Neuronal stem cell (in vitro differentiated cells): ENCODE results near the gene C5orf46.

ENCODE experiments used
- DNase-seq: peaks from one replicate; pipeline ENCODE4 v3.0.0-alpha.2; 2013; ENCODE audit warnings: low spot score
- H2AFZ ChIP-seq: one replicate; pipeline ENCODE4 v1.6.1; 2013; ENCODE audit warnings: mild to moderate bottlenecking, low read length, inconsistent platforms
- H2AK5ac ChIP-seq: 2 replicates; pipeline ENCODE4 v1.6.1; 2013; ENCODE audit warnings: low read depth, mild to moderate bottlenecking, inconsistent platforms, low read length, moderate library complexity, mixed read lengths
- H2BK120ac ChIP-seq: 2 replicates; pipeline ENCODE4 v1.6.1; 2013; ENCODE audit warnings: low read depth, mild to moderate bottlenecking, inconsistent platforms, low read length, moderate library complexity, mixed read lengths
- H2BK12ac ChIP-seq: one replicate; pipeline ENCODE4 v1.6.1; 2013; ENCODE audit warnings: low read length, inconsistent platforms
- H2BK15ac ChIP-seq: 2 replicates; pipeline ENCODE4 v1.6.1; 2013; ENCODE audit warnings: mild to moderate bottlenecking, low read length, inconsistent platforms, mixed read lengths
- H2BK5ac ChIP-seq: one replicate; pipeline ENCODE4 v1.6.1; 2013; ENCODE audit warnings: inconsistent platforms, mild to moderate bottlenecking, low read length, moderate library complexity
- H3K14ac ChIP-seq: one replicate; pipeline ENCODE4 v1.6.1; 2013; ENCODE audit warnings: low read length, inconsistent platforms
- H3K18ac ChIP-seq: 2 replicates; pipeline ENCODE4 v1.6.1; 2013; ENCODE audit warnings: low read length, inconsistent platforms
- H3K23ac ChIP-seq: 2 replicates; pipeline ENCODE4 v1.6.1; 2013; ENCODE audit warnings: low read depth, mild to moderate bottlenecking, mixed read lengths, low read length, inconsistent platforms; ENCODE audit not compliant: poor library complexity
- H3K27ac ChIP-seq: replicated peaks from 3 replicates; pipeline ENCODE4 v1.5.1; 2013; ENCODE audit warnings: low read length, inconsistent platforms
- H3K27me3 ChIP-seq, 3 experiments: 2 replicates each; pipeline ENCODE4 v1.6.1; 2013; ENCODE audit warnings: low read length in 3 of 3, mild to moderate bottlenecking in 2 of 3, inconsistent platforms in 1 of 3, low read depth in 1 of 3, mixed read lengths in 1 of 3, moderate library complexity in 1 of 3; ENCODE audit not compliant: control insufficient read depth in 3 of 3, insufficient read depth in 3 of 3
- H3K36me3 ChIP-seq, 2 donors: replicated peaks in 1 of 2; 2 replicates each; pipeline ENCODE4 v1.6.1; 2013; ENCODE audit warnings: low read length in 2 of 2; ENCODE audit not compliant: control insufficient read depth in 2 of 2, insufficient read depth in 2 of 2
- H3K4ac ChIP-seq: 2 replicates; pipeline ENCODE4 v1.6.1; 2013; ENCODE audit warnings: inconsistent platforms, mild to moderate bottlenecking, low read length, moderate library complexity
- H3K4me1 ChIP-seq, 2 donors: 1 replicate in 1 of 2; 2 replicates in 1 of 2; pipeline ENCODE4 v1.6.1; 2013; ENCODE audit warnings: low read length in 2 of 2, low read depth in 1 of 2; ENCODE audit not compliant: control insufficient read depth in 2 of 2, insufficient read depth in 1 of 2
- H3K4me2 ChIP-seq: one replicate; pipeline ENCODE4 v1.6.1; 2013; ENCODE audit warnings: mild to moderate bottlenecking, low read length, inconsistent platforms; ENCODE audit not compliant: insufficient read depth, poor library complexity, severe bottlenecking
- H3K4me3 ChIP-seq, 2 donors: 2 replicates each; pipeline ENCODE4 v1.5.1; 2013; ENCODE audit warnings: low read length in 2 of 2, mild to moderate bottlenecking in 2 of 2, inconsistent platforms in 1 of 2, moderate library complexity in 1 of 2
- H3K79me1 ChIP-seq: one replicate; pipeline ENCODE4 v1.6.1; 2013; ENCODE audit warnings: low read depth, mild to moderate bottlenecking, inconsistent platforms, low read length, moderate library complexity
- H3K9ac ChIP-seq: one replicate; pipeline ENCODE4 v1.6.1; 2013; ENCODE audit warnings: mild to moderate bottlenecking, low read depth, low read length, inconsistent platforms; ENCODE audit not compliant: poor library complexity
- H3K9me3 ChIP-seq, 2 donors: replicated peaks in 1 of 2; 2 replicates each; pipeline versions ENCODE3 to v1.6.1; 2013; ENCODE audit warnings: low read length in 2 of 2, mild to moderate bottlenecking in 2 of 2, inconsistent platforms in 1 of 2, low read depth in 1 of 2, mixed read lengths in 1 of 2, moderate library complexity in 1 of 2; ENCODE audit not compliant: control insufficient read depth in 2 of 2, insufficient read depth in 1 of 2
- H4K8ac ChIP-seq: one replicate; pipeline ENCODE4 v1.6.1; 2013; ENCODE audit warnings: low read depth, mild to moderate bottlenecking, inconsistent platforms, low read length, moderate library complexity
- H4K91ac ChIP-seq: one replicate; pipeline ENCODE4 v1.6.1; 2013; ENCODE audit warnings: low read length, low read depth, mild to moderate bottlenecking, inconsistent platforms; ENCODE audit not compliant: poor library complexity
- WGBS, 2 donors: extraction: QIAGEN DNeasy Blood & Tissue Kit; methylation state at CpG; one replicate each; pipeline ENCODE4 v1.1.7; 2013; ENCODE audit warnings: missing lambda C conversion rate in 2 of 2, mixed read lengths in 1 of 2; ENCODE audit not compliant: insufficient read length in 2 of 2, insufficient replicate concordance in 1 of 2; ENCODE audit errors: extremely low coverage in 2 of 2; 5-methylcytosine and 5-hydroxymethylcytosine counted together

Gene C5orf46

DNA sequence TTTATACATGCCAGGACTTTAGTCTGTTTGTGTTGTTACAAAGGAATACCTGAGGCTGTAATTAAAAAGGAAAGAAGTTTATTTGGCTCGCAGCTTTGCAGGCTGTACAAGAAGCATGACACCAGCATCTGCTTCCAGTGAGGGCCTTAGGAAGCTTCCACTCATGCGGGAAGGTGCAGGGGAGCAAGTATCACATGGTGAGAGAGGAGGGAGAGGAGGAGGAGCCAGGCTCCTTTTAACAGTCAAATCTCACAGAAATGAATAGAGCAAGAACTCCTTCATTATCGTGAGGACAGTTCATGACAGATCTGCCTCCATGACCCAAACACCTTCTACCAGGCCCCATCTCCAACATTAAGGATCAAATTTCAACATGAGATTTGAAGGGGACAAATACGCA is 18.7 kb upstream of the C5orf46 start:
- Histone ChIP-seq H3K27me3 (no peaks in the 10 kb centered on the region), H2BK120ac (no peak overlapping the region), H3K9me3 (no peaks in the 10 kb centered on the region), H2BK12ac (no peak overlapping the region), H3K4me3 (no peak overlapping the region), H3K4me2 (no peak overlapping the region), H3K9ac (no peak overlapping the region), H2AFZ (no peak overlapping the region), H2BK5ac (no peak overlapping the region), H2BK15ac (no peak overlapping the region), H3K4me1 (no peaks in the 10 kb centered on the region), H3K18ac (no peak overlapping the region), H3K27ac (no peak overlapping the region), H4K8ac (no peak overlapping the region), H3K4ac (no peak overlapping the region), H3K79me1 (no peaks in the 10 kb centered on the region), H3K14ac (no peak overlapping the region), H3K36me3 (no peaks in the 10 kb centered on the region), H3K23ac (no peak overlapping the region), H2AK5ac (no peak overlapping the region), H4K91ac (no peak overlapping the region)
- WGBS, 2 donors = no CpG with 5 or more reads among the region's 4 CpGs
- DNase-seq = no peak

DNA sequence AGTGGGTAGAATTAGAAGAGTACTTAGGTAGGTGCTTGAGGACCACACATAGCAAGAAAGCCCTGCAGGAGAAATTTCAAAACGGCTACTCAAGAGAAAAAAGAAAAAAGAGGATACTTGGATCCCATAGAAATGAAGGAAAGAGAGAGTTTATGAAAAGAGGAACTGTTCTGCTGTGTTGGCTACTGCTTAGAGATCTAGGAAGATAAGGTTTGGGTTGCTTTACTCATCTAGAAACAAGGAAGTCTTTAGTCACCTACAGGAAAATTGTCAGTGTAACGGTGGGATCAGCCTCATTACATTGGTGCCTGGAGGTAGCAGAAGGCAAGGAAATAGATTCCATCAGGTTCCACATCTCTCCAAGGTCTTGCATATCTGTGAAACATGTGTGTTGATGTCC is 14.8 kb upstream of the C5orf46 start:
- Histone ChIP-seq H3K4me1 (no peaks in the 10 kb centered on the region), H3K4me2 (no peak overlapping the region), H2BK120ac (no peak overlapping the region), H3K23ac (no peak overlapping the region), H3K36me3 (no peaks in the 10 kb centered on the region), H2AK5ac (no peak overlapping the region), H3K9ac (no peak overlapping the region), H3K14ac (no peak overlapping the region), H3K27me3 (no peaks in the 10 kb centered on the region), H3K79me1 (no peaks in the 10 kb centered on the region), H2BK12ac (no peak overlapping the region), H3K4ac (no peak overlapping the region), H3K18ac (no peak overlapping the region), H3K9me3 (no peaks in the 10 kb centered on the region), H3K4me3 (no peak overlapping the region), H2BK15ac (no peak overlapping the region), H4K91ac (no peak overlapping the region), H2AFZ (no peak overlapping the region), H3K27ac (no peak overlapping the region), H2BK5ac (no peak overlapping the region), H4K8ac (no peak overlapping the region)
- WGBS, 2 donors = no CpG with 5 or more reads among the region's 2 CpGs
- DNase-seq = no peak

DNA sequence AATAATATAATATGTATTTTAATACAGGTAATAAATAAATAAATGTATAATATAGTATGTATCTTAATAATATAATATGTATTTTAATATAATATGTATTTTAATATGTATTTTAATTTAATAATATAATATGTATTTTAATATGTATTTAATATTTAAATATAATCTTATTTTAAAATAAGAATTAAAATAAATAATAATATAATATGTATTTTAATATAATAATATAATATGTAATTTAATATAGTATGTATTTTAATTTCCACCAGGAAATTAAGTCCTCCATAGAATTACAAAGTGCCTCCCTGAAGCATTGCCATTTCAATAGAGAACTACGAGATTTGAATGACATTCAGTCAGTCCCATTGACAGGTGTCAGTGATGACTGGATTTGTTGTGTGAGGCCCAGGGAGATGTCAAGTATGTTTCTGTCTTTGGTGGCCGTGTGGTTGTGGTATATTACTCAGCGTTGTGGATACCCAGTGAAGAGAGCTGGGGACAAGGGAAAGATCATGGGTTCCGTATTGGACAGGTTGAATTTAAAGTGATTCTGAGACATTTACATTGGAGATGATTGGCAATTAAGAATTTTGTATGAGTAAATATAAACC is 14.2 kb upstream of the C5orf46 start:
- H3K4ac ChIP-seq = no peak overlapping the region

DNA sequence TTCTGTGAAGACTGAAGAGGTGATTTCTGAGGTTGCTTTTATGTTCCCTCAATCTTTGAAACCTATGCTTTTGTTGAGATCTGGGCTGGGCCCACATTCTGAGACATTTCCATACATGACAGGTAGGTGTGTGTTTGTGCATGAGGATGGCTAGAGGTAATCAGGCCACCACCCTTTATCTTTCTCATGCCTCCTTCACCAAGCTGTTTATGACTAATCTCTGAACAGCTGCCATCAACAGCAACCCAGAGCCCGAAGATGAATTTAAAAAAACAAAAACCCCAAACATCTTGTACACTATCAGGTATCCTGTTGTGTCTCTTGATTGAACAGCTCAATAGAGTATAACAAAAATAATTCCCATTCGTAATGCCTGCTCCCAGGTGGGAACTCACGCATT is 12.6 kb upstream of the C5orf46 start:
- no CpG with 5 or more reads among the region's 3 CpGs for WGBS, 2 donors
- Histone ChIP-seq H3K9me3 (peaks cover 0 to 2% of the 10 kb centered on the region in 2 donors), H4K8ac (no peak overlapping the region), H3K79me1 (no peaks in the 10 kb centered on the region), H3K14ac (no peak overlapping the region), H3K27me3 (no peaks in the 10 kb centered on the region), H3K9ac (no peak overlapping the region), H2BK15ac (no peak overlapping the region), H3K27ac (no peak overlapping the region), H3K4me2 (no peak overlapping the region), H3K36me3 (no peaks in the 10 kb centered on the region), H3K18ac (no peak overlapping the region), H2BK5ac (no peak overlapping the region), H3K4ac (no peak overlapping the region), H2BK120ac (no peak overlapping the region), H2BK12ac (no peak overlapping the region), H3K4me3 (no peak overlapping the region), H3K23ac (no peak overlapping the region), H2AFZ (no peak overlapping the region), H3K4me1 (no peaks in the 10 kb centered on the region), H2AK5ac (no peak overlapping the region), H4K91ac (no peak overlapping the region)
- DNase-seq = no peak

More for the DNA sequence above, 14.2 kb upstream of the C5orf46 start:
- H3K36me3 ChIP-seq = no peaks in the 10 kb centered on the region
- WGBS, 2 donors = no CpG with 5 or more reads among the region's 4 CpGs
- H2BK12ac ChIP-seq = no peak overlapping the region
- no peak overlapping the region for H2BK120ac ChIP-seq
- no peak overlapping the region for H3K27ac ChIP-seq
- H3K9ac ChIP-seq = no peak overlapping the region
- no peak overlapping the region for H2BK5ac ChIP-seq
- no peaks in the 10 kb centered on the region for H3K79me1 ChIP-seq
- no peaks in the 10 kb centered on the region for H3K9me3 ChIP-seq
- no peaks in the 10 kb centered on the region for H3K27me3 ChIP-seq
- no peak overlapping the region for H2AK5ac ChIP-seq
- no peak overlapping the region for H3K4me3 ChIP-seq
- no peak overlapping the region for H4K8ac ChIP-seq
- no peak overlapping the region for H2BK15ac ChIP-seq
- no peak overlapping the region for H2AFZ ChIP-seq
- no peak overlapping the region for H3K18ac ChIP-seq
- no peak for DNase-seq
- no peak overlapping the region for H3K14ac ChIP-seq
- no peak overlapping the region for H3K4me2 ChIP-seq
- H3K23ac ChIP-seq = no peak overlapping the region
- no peaks in the 10 kb centered on the region for H3K4me1 ChIP-seq
- H4K91ac ChIP-seq = no peak overlapping the region
